ENCODE measurements around the gene IQCE.
"Not testable (repeated sequence)": the region's sequence is repeated elsewhere in the genome, so short reads cannot be mapped to it uniquely, and the experiment has no call there.

IQCE gene

GRCh38 chr7:2602406-2603043, 43.7 kb downstream of the IQCE start:
- no peak for DNase-seq (ENCODE audit: low spot score)

GRCh38 chr7:2603044-2603965, 44.5 kb downstream of the IQCE start:
- no peak for DNase-seq (ENCODE audit: low spot score)

GRCh38 chr7:2604608-2605174, 45.9 kb downstream of the IQCE start:
- no peak for DNase-seq (ENCODE audit: low spot score)

- no peak for DNase-seq (ENCODE audit: low spot score)
Observed at GRCh38 chr7:2605608-2606538, 47.1 kb downstream of the IQCE start.

- DNase-seq (ENCODE audit: low spot score), result no peak
Observed at GRCh38 chr7:2606539-2606936, 47.8 kb downstream of the IQCE start.

GRCh38 chr7:2607122-2607922, 48.5 kb downstream of the IQCE start:
- DNase-seq (ENCODE audit: low spot score), result no peak

- DNase-seq (ENCODE audit: low spot score), result no peak
Observed at GRCh38 chr7:2607923-2608904, 49.4 kb downstream of the IQCE start.

GRCh38 chr7:2608921-2609411, 50.2 kb downstream of the IQCE start:
- DNase-seq (ENCODE audit: low spot score), result no peak

GRCh38 chr7:2609646-2610045, 50.9 kb downstream of the IQCE start:
- not testable (repeated sequence) for DNase-seq (ENCODE audit: low spot score)

- no peak for DNase-seq (ENCODE audit: low spot score)
Observed at GRCh38 chr7:2610466-2610865, 51.7 kb downstream of the IQCE start.

- DNase-seq (ENCODE audit: low spot score), result no peak
Observed at GRCh38 chr7:2610898-2611297, 52.1 kb downstream of the IQCE start.

GRCh38 chr7:2611401-2611800, 52.6 kb downstream of the IQCE start:
- DNase-seq (ENCODE audit: low spot score), result no peak

- no peak for DNase-seq (ENCODE audit: low spot score)
Observed at GRCh38 chr7:2611922-2612321, 53.1 kb downstream of the IQCE start.

GRCh38 chr7:2612445-2613097, 53.8 kb downstream of the IQCE start:
- DNase-seq (ENCODE audit: low spot score), result no peak

- DNase-seq (ENCODE audit: low spot score), result no peak
Observed at GRCh38 chr7:2613098-2613930, 54.5 kb downstream of the IQCE start.

GRCh38 chr7:2613931-2614600, 55.3 kb downstream of the IQCE start:
- DNase-seq (ENCODE audit: low spot score), result no peak

- no peak for DNase-seq (ENCODE audit: low spot score)
Observed at GRCh38 chr7:2614631-2615330, 56.0 kb downstream of the IQCE start.

Data from putamen (tissue), 1 donor.